Breast epithelium (tissue), 3 donors: Measurements from ENCODE around the gene SLC12A1.

ENCODE experiments used
- POLR2A ChIP-seq: fragments of 450-650 bp; IDR thresholded peaks from one replicate; pipeline ENCODE4 v1.6.1; 2016; ENCODE audit warnings: antibody characterized with exemption, mild to moderate bottlenecking, moderate library complexity
- TF ChIP-seq, protein P1 (sequence below), 3 donors: fragments of 450-650 bp; IDR thresholded peaks; one replicate each; pipeline ENCODE4 v1.5.1; 2016 to 2017; ENCODE audit warnings: antibody characterized with exemption in 3 of 3, mild to moderate bottlenecking in 3 of 3, moderate library complexity in 3 of 3

DNA sequence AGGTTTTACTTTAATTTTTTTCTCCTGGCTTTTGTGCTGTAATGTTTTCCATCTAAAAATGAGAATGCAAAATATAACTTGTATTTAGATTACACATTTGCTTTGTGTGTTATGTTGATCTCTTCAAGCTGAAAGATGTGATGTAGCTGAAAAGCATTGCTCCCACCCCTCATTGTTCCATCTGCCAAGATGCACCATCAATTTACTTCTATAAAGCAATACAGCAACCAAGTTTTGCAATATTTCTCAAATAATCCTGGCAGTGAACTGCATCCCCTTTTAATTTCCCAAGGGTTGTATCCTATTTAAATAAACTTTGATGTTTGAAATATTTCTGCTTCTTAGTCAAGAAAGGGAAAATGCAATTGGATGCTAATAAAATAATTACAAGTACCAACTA, 72.6 kb downstream of the SLC12A1 start:
- TF ChIP-seq, protein P1, sequence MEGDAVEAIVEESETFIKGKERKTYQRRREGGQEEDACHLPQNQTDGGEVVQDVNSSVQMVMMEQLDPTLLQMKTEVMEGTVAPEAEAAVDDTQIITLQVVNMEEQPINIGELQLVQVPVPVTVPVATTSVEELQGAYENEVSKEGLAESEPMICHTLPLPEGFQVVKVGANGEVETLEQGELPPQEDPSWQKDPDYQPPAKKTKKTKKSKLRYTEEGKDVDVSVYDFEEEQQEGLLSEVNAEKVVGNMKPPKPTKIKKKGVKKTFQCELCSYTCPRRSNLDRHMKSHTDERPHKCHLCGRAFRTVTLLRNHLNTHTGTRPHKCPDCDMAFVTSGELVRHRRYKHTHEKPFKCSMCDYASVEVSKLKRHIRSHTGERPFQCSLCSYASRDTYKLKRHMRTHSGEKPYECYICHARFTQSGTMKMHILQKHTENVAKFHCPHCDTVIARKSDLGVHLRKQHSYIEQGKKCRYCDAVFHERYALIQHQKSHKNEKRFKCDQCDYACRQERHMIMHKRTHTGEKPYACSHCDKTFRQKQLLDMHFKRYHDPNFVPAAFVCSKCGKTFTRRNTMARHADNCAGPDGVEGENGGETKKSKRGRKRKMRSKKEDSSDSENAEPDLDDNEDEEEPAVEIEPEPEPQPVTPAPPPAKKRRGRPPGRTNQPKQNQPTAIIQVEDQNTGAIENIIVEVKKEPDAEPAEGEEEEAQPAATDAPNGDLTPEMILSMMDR (IDR thresholded peaks at IDR 0.05): no peak
- no peak for TF ChIP-seq POLR2A
